NCI-H1436 (cell line): Measurements from ENCODE around the gene EIF3K.
"Not testable (repeated sequence)": the region's sequence is repeated elsewhere in the genome, so short reads cannot be mapped to it uniquely, and the experiment has no call there.

Experiments
- DNase-seq: peaks from one replicate; lab custom pipeline; 2025; lab: John Stamatoyannopoulos, UW

EIF3K gene

DNA sequence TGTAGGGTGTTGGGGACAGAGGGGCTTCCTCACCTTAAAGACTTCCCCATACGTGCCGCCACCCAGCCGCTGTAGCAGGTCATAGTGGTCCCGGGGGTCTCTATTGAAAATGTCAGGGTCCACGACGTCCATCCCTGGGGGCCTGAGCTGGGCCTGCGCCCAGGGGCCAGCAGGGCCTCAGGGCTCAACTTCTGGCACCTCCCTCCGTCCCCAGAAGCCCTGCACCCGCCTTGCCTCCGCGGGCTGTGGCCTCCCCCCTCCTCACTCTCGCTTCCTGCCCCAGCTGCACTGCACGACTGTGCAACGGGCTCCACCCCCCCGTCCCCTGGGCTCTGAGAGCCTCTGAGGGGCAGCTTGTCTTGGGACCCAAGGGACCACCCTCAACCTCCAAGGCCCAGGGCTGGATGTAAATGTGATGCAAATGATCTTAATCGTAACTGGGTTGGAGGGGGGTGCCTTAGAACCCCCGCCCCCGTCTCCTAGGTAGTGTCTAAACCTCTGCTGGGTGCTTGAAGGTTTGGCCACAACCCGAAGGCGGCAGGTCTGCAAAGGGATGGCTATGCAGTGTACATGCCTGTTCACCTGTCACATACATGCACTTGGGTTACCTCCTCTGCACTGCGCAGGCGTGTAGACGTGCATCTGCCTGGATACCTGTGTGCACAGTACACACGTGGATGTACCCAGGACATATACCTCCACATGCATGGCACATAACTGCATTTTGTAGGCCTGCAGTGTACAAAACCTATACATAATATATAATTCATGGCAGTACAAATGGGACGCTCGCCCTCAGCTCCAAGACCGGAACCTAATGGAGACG, 1.0 kb upstream of the EIF3K start, which contains the start of gene MAP4K1:
Gene MAP4K1, minus strand, starts transcription at position 190 of the 826 bp plus-strand sequence. Its CDS starts 58 bp downstream, at position 132.
- peak; percentile 85 for DNase-seq

DNA sequence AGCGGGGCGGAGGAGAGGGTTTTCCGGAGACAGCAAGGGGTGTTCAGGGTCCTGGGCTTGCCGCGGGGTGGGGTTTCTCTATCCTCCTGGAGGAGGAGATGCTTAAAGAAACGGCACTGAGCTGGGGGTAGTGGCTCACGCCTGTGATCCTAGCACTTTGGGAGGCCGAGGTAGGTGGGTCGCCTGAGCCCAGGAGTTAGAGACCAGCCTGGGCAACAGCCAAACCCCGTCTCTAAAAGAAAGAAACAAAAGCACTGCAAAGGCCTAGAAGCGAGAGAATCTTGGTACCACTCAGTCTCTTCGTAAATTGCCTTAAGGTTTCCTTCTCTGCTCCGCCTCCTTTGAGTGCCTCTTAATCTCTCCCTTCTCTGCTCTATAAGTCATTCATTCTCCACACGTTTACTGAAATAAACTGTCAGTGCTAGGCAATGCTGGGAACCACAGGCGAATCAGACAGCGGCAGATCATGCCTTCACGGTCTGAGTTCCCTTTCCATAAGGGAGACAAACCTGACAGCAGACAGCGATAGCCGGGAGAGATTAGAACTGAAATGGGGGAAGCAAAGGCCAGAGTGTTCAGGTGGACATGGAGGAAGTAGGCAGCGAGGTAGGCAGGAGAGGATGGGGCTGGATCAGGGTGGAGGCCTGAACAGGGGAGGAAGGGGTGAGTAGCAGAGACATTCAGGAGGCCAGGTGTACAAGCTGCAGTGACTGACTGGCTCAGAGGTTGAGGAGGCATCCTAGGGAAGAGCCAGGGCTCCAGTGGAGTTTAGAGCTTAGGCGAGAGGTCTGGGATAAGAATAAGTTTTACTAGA, 580 bp downstream of the EIF3K start:
- no peak for DNase-seq

DNA sequence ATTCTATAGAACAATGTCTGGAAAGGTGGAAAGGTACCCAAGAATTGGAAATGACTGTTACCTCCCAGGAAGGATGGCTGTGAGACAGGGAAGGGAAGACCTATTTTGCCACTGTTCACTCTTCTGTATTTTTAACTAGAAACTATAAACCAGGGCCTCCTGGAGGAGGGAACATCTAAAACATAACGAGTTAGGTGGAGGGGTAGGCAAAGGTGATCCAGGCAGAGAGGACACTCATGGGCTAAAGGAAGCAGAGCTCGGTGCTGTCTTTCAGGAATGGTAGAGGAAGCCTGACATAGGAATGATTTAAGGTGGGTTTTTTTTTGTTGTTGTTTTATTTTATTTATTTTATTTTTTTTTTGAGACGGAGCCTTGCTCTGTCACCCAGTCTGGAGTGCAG, 5.8 kb downstream of the EIF3K start:
- DNase-seq, result no peak

DNA sequence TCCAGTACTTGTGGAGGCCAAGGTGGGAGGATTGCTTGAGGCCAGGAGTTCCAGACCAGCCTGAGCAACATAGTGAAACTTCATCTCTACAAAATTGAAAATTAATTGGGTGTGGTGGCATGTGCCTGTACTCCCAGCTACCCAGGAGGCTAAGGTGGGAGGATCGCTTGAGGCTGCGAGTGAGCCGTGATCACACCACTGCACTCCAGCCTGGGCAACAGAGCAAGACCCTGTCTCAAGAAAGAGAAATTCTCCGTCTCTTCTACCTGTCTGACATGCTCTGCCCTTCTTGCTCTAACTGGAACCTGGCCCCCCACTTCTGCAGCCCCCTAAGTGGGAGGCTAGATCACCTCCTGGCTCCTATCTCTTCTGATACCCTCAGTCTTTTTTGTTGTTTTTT, 7.4 kb downstream of the EIF3K start:
- DNase-seq, result no peak

DNA sequence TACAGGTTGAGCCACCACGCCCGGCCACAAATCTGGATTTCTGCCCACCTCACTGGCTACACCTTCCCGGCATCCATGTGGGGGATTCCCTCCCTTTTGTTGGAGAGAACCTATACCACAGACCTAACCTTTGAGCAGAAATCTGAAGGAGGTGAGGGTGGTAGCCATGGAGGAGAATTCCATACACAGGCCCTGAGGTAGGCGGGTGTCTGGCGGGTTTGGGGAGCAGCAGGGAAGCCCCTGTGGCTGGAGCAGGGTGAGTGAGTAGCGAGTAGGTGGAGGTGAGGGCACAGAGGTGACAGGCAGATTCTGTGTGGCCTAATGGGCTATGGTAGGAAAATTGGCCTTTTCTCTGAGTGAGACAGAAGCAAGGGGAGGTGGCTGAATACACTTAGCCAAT, 10.6 kb downstream of the EIF3K start:
- DNase-seq, result no peak

DNA sequence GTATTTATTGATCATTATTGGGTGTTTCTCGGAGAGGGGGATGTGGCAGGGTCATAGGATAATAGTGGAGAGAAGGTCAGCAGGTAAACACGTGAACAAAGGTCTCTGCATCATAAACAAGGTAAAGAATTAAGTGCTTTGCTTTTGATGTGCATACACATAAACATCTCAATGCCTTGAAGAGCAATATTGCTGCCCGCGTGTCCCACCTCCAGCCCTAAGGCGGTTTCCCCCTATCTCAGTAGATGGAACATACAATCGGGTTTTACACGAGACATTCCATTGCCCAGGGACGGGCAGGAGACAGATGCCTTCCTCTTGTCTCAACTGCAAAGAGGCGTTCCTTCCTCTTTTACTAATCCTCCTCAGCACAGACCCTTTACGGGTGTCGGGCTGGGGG, 12.3 kb downstream of the EIF3K start:
- not testable (repeated sequence) for DNase-seq

DNA sequence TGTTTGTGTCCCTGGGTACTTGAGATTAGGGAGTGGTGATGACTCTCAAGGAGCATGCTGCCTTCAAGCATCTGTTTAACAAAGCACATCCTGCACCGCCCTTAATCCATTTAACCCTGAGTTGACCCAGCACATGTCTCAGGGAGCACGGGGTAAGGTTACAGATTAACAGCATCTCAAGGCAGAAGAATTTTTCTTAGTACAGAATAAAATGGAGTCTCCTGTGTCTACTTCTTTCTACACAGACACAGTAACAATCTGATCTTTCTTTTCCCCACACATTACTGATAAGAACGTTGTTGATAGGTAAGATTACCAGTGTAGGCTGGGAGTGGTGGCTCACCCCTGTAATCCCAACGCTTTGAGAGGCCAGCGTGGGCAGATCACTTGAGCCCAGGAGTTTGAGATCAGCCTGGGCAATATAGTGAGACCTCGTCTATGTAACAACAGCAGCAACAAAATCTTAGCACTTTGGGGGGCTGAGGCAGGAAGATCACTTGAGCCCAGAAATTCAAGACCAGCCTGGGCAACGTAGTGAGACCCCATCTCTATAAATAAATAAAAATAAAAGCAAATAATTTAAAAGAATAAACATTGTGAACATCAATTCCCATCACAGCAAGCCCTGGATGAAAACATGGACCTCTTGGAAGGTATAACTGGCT, 13.0 kb downstream of the EIF3K start:
- not testable (repeated sequence) for DNase-seq

DNA sequence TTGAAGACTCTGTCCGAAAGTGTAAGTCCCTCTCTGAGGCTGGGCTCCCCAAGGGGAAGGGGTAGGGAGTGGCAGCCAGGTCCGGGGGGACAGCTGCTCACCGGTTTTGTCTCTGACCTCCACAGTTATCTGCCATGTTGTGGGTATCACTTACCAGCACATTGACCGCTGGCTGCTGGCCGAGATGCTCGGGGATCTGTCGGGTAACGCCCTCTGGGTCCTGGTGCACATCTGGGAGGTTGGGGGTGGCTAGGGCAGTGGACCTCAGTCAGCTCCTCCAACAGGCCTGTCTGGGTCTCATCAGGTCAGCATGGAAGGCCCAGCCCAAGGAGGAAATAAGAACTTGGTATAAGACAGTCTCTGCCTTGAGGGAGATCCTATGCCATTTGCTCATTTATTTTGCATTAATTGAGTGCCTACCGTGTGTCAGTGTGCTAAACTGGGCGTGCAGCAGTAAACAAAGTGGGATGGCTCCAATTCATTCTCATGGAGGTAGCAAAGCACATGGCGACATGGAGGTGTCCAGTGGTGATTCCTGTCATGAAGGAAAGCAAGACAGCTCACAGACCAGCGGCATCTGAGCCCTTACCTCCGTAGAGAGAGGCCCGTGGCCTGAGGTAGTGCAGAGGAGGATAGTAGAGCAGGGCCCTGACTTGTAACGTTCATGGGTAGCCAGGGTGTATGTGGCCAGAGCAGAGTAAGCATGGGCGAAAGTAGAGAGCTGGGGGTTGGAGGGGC, 13.7 kb downstream of the EIF3K start:
- no peak for DNase-seq

DNA sequence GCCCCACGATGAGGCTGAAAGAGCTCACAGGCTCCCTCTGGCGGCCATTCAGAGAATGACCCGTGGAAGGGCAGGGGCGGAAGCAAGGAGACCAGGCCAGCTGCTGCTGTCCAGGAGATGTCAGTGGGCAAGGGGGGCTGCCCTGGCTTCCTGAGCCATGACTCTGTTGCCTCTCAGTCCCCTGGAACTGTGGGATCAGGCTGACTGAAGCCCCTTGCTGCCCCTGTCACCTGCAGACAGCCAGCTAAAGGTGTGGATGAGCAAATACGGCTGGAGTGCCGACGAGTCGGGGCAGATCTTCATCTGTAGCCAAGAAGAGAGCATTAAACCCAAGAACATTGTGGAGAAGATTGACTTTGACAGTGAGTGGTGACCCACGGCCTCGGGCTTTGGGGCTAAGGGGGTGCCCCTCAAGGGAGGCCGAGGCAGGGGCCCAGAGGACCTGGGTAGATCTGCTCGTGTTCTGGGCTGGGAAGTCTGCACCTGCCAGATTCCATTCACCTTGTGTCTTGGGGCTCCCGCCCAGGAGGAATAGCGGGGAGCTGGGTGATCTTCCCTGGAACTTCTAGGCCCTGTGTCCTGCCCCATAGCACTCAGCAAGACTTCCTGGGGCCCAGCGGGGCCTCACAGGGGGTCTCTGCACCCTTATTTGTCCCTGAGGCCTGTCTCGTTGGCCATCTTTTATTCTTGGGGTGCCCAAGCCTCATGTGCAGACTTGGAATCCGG, 15.9 kb downstream of the EIF3K start:
- peak; percentile 21 for DNase-seq

DNA sequence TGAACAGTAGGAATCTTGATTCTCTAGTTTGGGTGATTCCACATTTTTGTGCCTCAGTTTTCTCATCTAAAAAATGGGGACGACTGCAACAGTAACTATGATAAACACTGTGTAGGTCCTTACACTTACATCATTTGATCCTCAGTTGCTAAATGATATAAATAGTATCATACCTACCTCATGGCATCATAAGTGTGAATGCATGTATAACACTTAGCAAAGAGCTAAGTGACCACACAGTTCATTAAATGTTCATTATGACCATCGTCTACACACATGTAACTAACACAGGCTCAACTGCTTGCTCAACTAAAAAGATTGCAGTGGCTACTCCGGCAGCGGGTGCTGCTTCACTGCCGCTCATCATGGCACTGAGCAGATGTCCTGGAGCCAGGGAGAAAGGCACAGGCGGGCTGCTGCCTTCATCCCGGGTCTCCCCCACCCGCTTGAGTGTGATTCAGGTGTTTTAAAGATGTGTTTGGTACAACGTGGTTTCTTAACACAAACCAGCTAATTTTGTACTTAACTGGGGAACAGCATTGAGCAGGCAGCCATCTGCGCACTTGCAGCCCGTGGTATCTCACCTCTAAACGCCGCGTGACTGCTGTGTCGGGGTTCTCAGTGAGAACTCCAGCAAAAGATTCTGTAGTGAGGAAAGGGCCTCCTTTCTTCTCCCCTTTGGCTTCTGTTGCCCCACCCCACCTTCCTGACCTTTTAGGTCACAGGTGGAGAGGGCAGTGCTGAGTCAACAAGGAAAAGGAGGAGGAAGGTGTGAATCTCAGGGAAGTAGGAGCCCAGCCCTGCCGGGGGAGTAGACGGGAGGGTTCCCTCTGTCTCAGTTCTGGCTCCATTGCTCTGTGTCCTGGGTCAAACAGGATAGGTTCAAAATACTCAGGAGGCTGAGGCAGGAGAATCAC, 16.8 kb downstream of the EIF3K start:
- no peak for DNase-seq

DNA sequence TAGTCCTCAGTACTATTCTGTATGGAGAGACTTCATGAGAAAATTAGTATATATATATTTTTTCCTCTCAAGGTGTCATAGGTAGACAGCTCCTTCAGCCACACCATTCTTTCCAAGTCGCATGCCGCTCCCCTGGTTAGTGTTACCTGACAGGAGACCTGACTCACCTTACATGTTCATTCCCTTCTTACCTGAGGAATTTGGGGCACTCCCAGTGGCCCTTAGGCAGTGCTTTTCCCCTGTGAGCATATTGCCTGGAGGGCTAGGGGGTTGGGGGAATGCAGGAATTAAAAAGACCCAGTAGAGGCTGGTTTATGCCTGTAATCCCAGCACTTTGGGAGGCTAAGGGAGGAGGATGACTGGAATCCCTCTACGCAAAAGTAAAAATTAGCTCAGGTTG, 19.5 kb downstream of the EIF3K start:
- no peak for DNase-seq

DNA sequence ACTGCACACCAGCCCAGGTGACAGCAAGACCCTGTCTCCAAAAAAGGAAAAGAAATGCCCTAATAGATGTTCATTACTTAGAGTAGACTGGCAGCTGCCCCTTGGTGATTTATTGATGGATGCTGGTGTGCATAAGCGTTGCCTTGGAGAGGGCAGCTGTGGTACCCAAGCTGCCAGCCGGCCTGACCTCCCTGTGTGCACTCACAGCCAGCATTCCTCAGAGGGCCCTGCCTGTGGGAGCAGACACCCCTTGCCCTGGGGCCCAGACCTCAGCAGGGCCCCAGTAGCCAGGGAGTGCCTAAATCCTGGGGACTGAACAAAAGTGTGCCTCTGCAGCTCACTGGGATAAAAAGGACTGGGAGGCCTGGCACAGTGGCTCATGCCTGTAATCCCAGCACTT, 20.7 kb downstream of the EIF3K start:
- DNase-seq, result no peak

DNA sequence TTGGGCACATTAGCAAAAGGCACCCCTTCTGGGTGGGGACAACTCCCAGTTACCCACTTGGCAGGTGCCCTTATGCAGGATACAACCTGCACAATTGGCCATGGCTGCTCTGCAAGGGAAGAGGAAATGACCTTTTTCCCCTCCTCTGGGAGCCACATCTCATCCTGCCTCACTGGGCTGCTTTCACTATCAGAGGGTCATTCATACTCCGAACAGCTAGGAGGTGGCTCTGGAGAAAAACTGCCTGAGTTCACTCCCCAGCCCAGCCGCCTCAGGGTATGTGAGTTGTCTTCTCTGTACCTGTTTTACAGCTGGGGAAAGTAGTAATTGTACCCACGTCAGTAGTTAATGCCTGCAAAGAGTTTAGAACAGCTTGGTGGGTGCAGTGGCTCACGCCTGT, 21.4 kb downstream of the EIF3K start:
- no peak for DNase-seq

DNA sequence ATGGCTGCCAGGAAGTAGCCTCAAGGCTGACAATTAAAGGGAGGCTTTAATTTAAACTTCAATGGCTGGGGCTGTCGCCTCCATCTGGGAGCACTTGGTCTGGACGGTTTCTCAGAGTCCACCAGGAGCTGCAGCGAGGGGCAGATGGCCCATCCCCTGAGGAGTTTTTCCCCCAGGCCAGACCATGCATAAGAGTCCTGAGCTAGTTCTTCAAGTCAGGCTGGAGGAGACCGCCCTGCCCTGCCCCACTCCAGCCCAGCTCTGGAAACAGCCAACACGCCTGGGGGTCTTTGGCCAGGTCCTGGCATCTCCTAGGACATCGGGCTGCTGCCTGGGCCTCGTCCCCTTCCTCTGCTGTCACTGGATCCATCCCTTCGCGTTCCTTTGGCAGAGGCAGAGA, 23.2 kb downstream of the EIF3K start:
- no peak for DNase-seq

DNA sequence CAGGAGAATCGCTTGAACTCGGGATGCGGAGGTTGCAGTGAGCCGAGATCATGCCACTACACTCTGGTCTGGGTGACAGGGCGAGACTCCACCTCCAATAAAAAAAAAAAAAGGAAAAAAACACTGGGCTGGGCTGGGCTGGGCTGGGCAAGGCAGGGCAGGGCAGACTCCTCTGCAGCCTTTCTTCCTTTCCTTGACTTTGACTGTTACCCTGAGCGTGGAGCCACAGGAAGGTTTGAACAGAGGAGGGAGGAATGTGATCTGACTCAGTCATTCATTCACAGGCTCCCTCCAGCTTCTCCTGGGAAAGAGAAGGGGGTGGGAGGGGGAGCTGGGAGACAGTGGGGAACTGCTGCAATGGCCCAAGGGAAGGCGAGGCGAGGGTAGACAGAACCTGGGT, 25.7 kb downstream of the EIF3K start:
- no peak for DNase-seq

DNA sequence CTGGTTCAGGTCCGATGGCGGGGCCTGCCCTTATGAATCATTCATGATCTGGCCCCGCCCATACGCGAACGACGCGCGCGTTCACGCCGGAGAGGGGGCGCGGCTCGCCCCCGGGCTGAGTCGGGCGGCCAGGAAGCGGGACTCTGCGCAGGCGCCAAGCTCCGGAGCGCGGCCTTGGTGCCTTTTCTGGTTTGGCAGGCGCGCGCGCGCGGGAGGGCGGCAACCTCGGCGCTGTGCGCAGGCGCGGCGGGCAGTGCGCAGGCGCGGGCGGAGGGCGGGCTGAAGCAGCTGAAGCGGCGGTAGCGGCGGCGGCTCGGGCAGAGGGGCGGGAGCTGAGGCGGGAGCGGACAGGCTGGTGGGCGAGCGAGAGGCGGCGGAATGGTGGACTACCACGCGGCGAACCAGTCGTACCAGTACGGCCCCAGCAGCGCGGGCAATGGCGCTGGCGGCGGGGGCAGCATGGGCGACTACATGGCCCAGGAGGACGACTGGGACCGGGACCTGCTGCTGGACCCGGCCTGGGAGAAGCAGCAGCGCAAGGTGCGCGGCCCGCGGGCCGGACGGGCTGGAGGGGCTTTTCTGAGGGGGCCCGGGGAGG, 28.5 kb downstream of the EIF3K start, which contains the start of gene ACTN4:
Gene ACTN4, plus strand, starts transcription at position 282 of the 598 bp plus-strand sequence. Its CDS starts 97 bp downstream, at position 379.
- peak; percentile 92 for DNase-seq

DNA sequence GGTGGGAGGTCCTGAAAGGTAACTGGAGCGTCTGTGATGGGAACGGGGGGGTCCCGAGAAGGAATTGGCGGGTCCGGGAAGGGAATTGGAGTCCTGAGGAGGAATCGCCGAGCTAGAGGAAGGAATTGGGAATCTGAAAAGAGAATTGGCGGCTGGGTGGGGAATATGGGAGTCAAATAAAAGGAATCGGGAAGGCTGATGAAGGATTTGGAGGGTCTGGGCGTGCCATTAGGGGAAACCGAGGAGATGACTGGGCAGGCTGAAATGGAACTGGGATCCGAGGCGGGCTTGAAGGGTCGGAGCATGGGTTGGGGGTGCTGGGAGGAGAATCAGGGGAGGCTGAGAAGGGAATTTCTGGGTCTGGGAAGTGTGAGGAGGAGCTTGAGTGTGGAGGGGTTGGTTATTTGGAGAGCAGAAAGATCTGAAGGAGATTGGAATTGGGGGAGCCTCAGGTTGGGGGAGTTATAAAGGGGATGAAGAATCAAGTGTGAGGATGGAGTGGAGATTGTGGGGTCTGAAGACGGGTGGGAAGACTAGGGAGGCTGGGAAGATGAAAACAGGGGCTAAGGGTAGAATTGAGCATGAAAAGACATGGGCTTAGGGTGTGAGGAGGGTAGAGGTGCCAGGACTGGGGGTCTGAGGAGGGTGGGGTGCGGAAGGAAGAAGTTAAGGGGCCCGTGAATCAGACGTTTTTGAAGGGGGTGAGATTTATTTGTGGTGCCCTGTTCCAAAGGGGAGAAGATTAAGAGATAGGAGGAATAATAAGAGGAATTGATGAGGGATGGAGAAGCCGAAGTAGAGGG, 29.2 kb downstream of the EIF3K start:
- DNase-seq, result no peak

DNA sequence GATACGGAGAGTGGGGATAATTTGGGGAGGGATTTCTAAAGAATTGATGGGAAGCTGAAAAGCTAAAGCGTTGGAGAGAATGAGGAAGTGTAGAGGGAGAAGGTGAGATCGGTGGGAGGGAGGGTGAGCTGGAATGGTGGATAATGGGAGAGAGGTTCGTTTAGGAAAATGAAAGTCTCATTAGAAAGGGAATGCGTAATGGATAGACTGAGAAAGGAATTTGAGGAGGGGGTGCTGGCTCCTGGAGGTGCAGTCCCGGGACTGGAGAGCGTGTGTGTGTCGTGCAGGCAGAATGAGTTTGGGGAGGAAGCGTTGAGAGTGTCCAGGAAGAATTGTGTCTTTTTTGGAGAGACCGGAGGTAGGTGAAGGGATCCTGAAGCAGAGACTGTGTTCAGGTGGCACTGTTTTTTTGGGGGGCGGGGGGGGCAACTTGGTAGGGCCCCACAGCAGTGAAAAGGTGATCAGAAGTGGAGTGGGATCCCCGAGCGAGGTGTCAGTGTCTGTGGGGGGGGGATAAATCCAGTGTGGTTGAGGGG, 29.8 kb downstream of the EIF3K start:
- DNase-seq, result no peak
